Stimulated activated CD8-positive, alpha-beta memory T cell treated with anti-CD3 and anti-CD28 coated beads, Interleukin-2, amount 100 ng/mL, for 1 hour (primary cell): ENCODE measurements around the gene SARM1.

Experiments used
- DNase-seq, 2 donors: peaks; one replicate each; pipeline ENCODE4 v3.0.0-alpha.2; 2020; ENCODE audit warnings: low read depth in 2 of 2

SARM1 gene

DNA sequence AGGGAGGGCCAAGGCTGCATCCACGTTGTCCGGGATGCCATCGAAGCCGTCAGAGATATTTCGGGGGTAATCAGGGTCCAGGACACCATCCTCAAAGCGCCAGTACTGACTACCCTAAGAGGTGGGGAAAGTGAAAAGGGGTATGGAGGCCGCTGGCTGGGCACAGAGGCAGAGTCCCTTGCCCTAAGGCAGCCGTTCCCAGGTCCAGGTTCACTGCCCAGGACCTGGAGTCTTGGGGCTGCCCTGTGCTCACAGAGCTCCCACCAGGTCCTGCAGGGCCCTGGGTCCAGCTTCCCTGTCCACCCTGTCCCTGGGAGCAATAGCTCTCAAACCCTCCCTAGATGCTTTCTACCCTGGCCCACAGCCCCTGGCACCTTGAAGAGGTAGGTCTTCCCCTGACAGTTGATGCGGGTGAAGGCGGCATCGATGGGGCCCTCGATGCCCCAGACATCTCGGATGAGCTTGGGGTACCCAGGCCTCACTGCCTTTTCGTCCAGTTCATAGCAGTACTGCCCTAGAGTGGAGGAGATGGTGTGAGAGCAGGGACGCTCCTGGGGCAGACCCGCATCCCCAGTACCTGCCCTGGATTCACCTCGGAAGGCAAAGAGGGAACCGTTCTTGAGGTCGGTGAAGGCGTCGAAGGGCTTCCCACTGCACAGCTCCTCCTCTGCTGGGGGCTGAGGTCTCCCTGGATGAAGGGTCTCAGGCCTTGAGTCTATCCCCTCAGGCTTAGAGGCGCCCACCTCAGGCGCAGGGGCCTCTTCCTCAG lies 2.4 kb upstream of the SARM1 start:
- no peak for DNase-seq

DNA sequence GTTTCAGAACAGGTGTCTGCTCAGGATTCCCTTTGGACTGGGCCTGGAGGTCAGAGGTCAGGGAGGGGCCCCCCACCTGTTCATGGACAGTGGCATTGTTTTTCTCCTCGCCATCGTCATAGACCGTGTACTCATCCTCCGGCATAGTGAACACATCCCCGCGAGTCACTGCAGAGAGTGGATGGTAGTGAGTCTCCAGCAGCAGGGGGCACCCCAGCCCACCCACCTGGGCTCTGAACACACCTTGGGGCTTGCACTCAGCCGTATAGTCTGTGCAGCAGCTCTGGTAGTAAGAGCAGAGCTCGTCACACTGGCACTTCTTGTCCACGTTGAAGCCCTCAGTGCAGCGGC lies 1.8 kb upstream of the SARM1 start:
- DNase-seq: no peak

DNA sequence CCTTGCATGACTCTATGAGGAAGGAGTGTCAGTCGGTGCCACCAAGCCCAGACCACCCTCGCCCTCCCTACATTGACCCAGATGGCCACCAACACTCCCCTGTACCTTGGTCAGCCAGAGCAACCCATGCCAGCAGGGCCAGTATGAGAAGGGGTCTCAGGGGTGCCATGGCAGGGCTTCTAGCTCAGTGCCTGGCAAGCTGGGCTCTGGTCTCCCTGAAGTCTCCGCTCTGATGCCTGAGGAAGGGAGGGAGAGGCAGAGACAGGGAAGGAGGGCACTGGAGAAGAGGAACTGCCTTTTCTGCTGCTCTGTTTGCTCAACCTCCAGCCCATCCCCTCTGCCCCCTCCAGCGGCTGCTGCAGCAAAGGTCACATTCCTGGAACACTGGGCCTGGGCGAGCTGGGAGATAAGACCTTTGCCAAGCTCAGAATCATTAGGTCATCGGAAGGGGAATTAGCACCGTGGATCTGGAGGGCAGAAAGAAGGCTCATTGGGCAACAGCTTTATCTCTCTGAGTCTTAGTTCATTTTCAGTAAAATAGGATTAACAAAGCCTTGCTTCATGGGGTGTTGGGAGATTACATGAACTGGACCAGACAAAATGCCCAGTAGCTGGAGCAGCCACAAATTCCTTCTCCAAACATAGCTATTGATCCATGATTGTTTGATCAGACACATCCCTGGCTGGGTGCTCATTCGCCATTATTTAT lies 1.3 kb upstream of the SARM1 start, which contains the start of gene VTN:
Gene VTN, minus strand, starts transcription at position 273 of the 709 bp plus-strand sequence. Its CDS starts 104 bp downstream, at position 169.
- DNase-seq: no peak

DNA sequence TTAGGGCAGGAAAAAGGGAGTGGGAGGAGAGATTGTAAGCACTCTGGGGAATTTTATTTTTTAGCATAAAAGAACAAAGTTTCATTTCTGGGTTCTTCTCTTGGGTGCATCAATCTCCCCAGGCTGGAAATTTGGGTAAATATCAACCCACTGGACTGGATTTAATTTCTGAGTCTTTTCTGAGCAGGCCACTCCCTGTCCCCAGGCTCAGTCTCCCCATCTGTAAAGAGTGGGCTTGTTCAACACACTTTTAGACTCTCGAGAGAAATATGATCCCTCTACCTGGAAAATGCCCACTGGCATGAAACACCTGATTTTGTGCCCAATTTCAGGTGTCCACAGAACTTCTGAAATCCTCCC lies 770 bp upstream of the SARM1 start:
- no peak for DNase-seq

DNA sequence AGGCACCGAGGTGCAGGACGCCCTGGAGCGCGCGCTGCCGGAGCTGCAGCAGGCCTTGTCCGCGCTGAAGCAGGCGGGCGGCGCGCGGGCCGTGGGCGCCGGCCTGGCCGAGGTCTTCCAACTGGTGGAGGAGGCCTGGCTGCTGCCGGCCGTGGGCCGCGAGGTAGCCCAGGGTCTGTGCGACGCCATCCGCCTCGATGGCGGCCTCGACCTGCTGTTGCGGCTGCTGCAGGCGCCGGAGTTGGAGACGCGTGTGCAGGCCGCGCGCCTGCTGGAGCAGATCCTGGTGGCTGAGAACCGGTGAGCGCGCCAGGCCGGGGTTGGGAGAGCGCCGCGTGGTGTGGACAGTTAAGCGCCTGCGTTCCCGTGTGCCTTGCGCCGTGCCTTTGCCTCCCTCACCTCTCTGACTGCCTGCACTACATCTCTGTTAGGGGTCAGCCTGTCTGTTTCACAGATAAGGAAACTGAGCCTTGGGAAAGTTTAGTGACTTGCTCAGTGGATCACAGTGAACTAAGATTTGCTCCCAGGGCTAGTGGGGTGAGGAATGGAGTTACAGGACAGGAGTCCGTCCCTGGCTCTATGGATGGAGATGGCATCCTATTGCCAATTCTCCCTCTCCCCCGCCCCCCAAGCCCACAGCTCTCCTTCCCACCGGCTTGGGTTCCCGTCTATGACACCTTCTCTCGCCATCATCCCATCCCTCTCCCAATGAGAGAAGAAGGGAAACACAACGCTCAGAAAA lies 880 bp downstream of the SARM1 start:
- DNase-seq: no peak

DNA sequence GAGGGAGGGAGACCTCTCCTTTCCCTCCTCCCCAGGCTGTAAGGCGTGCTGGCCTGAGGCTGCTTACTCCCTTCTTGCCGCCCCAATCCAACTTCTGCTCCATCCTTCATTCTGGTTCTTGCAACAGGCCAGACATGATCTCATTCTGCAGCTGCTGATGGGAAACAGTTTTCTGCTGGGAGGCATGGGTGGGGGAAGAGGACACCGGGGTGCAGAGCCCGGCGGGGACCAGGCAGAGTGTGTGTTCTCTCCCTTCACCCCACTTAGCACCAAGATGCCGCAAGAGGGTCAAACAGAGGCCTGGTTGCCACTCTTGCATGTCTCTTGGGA lies 1.4 kb downstream of the SARM1 start:
- no peak for DNase-seq

DNA sequence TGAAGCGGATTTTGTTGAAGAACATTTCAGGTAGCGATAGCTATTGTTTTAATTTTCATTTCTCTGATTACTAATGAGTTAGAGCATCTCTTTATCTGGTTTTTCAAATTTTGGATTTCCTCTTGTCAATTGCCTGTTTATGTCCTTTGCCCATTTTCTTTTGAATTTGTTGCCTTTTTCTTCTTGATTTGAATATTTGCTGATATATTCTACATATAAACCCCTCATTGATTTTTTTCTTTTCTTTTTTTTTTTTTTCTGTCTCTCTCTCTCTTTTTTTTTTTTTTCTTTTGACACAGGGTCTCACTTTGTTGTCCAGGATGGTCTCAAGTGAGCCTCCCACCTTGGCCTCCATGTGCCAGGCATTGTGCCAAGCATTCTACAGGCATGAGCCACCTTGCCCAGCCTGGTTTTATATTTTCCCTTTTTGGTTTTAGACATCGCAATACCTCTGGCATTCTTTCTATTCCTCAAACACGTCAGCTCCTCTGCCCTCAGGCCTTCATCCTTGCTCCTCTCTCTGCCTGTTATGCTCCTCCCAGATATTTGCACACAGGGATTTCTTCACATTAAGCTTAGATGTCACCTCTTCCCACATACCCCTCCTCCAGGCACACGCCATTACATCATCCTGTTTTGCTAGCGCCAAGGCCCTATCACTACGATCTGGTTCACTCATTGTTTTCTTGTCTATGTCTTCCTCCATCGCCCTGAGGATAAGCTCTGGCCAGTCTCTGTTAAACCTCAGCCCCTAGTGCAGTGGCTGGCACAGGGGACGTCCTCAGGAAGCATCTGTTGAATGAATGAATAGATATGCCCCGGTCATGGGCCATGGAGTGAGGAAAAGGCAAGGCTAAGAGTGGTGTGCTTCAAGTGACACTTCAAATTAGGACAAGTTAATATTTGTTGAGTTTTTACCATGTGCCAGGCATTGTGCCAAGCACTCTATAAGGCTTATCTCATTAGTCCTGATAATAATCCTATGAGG lies 8.6 kb downstream of the SARM1 start:
- DNase-seq: no peak

DNA sequence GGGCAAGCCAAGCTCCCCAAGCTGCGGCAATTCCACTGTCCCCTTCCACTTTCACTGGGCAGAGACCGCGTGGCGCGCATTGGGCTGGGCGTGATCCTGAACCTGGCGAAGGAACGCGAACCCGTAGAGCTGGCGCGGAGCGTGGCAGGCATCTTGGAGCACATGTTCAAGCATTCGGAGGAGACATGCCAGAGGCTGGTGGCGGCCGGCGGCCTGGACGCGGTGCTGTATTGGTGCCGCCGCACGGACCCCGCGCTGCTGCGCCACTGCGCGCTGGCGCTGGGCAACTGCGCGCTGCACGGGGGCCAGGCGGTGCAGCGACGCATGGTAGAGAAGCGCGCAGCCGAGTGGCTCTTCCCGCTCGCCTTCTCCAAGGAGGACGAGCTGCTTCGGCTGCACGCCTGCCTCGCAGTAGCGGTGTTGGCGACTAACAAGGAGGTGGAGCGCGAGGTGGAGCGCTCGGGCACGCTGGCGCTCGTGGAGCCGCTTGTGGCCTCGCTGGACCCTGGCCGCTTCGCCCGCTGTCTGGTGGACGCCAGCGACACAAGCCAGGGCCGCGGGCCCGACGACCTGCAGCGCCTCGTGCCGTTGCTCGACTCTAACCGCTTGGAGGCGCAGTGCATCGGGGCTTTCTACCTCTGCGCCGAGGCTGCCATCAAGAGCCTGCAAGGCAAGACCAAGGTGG lies 9.8 kb downstream of the SARM1 start:
- no peak for DNase-seq

DNA sequence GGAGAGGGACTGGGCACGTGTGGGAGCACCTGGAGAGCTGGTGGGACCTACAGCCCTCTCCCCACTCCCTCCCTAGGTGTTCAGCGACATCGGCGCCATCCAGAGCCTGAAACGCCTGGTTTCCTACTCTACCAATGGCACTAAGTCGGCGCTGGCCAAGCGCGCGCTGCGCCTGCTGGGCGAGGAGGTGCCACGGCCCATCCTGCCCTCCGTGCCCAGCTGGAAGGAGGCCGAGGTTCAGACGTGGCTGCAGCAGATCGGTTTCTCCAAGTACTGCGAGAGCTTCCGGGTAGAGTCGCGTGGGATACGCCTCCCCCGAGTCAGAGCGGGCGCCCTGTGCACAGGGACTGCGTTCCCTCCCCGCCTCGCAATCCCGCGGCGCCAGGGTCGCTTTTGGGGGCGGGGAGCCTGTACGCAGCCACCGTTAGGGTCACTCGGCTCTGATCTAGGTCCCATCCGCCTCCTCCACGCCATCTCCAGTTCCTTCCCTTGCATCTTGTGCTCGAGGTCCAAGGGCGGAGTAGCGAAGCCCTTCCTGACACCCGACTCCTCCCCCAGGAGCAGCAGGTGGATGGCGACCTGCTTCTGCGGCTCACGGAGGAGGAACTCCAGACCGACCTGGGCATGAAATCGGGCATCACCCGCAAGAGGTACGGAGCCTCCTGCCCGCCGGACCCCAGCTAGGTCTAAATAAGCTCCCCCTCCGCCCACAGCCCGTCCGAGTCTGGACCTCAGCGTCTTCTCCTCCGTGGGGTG lies 13.0 kb downstream of the SARM1 start:
- DNase-seq: peak; percentile 25 to 37

DNA sequence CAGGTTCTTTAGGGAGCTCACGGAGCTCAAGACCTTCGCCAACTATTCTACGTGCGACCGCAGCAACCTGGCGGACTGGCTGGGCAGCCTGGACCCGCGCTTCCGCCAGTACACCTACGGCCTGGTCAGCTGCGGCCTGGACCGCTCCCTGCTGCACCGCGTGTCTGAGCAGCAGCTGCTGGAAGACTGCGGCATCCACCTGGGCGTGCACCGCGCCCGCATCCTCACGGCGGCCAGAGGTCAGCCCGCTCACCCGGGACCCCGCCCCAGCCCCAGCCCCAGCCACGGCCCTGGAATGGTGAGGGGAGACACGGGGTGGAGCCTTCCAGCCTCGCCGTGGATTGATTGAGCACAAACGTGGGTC lies 13.5 kb downstream of the SARM1 start:
- no peak for DNase-seq

DNA sequence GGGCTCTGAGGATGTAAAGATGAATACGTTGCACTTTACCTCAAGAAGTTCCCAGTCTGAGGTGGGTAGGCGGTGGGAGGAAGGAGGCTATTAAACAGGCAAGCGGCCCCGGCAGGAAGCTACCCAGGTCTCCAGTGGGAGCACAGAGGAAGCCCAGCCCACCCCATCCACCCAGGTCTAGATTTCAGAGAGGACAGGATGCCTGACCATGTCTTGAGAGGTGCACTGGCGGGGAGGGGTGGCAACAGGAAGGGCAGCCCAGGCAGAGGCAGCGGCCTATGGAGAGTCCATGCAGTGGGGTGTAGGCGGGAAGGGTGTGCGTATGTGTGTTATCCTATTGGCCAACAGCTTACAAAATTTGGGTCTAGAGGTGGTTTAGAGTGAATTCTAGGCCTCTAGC lies 13.9 kb downstream of the SARM1 start:
- DNase-seq: no peak

DNA sequence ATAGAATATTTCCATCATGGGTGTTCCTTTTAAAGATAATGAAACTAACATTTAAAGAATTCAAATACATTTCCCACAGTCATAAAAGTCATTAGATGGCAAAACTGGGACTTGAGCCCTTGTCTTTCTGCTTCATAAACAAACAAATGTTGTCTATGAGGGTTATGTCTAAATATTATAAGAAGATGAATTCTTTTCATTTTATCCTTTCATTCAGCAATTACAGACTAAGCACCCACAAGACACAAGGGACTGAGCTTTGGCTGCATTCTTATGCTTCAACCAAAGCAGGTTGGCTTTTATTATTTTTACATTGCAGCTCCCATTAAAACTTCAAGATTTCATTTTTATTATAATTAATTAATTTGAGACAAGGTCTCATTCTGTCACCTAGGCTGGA lies 14.9 kb downstream of the SARM1 start:
- DNase-seq: no peak

DNA sequence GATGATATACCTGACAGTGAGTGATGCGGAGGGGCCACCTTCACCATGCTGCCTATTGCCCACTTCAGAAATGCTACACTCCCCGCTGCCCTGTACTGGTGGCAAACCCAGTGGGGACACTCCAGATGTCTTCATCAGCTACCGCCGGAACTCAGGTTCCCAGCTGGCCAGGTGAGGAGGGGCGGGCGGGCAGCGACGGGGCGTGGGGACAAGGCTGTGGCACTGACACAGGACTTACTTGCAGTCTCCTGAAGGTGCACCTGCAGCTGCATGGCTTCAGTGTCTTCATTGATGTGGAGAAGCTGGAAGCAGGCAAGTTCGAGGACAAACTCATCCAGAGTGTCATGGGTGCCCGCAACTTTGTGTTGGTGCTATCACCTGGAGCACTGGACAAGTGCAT lies 16.6 kb downstream of the SARM1 start:
- no peak for DNase-seq

DNA sequence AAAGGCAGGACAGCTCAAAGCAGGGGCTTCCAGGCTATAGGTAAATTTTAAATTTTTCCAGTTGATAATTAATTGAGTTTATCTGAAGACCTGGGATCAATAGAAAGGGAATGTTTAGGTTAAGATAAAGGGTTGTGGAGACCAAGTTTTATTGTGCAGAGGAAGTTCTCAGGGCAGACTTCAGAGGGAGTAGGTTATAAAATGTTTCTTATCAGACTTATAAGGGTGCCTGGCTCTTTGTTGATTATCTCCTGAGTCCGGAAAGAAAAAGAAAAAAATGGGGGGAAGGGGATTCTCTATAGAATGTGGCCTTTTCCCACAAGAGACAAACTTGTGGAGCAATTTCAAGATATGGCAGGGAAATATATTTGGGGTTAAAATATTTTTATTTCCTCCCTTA lies 18.6 kb downstream of the SARM1 start:
- no peak for DNase-seq

DNA sequence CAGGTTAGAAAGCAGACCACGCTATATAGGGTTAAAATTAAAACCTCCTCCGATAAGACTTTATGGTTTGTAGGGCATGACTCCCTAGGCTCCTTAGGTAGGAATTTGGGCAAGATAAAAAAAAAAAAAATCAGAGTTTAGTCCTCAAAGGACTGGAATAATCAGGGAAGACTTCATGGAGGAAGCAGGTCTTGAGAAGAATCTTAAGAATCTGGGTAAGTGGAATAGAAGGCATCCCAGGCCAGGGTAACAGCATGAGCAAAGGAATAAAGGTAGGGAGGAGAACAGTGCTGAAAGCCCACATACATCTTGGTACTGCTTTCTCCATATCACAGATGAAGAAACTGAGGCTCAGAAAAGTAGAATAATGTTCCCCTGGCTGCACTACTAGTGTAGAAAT lies 19.1 kb downstream of the SARM1 start:
- DNase-seq: no peak

DNA sequence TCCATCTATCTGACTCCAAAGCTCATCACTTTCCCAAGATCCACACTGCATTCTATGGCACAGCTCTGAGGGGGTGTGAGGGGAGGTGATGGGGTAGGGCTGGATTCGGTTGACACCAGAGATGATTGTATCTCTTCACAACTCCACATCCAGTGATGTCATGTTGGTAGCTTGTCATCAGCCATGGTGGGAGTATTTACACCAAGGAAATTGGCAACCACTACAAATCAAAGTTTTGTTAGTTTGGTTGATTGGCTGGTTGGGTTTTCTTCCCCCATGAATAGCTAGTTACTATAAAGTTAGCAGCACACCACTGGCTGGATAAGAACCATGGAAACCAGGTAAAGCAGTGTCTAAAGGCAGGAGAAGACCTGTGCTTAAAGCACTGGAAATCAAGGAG lies 19.5 kb downstream of the SARM1 start:
- no peak for DNase-seq

DNA sequence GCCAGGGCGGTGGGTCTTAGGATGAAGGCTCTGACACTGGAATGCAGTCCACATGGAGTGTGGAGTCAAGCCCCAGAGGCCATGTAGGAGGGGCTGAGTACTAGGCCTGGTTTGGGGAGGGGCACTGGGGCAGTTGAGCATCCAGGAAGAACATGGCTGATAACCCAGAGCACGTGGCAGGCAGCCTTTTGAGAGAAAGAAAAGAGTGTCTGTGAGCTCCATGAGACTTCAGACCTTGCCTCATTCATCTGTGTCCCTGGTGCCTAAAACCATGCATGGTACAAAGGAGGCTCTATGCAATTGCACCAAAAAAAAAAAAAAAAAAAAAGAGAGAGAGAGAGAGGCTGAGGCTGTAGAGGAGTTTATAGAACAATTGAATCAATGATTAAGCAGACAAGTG lies 19.9 kb downstream of the SARM1 start:
- DNase-seq: no peak

DNA sequence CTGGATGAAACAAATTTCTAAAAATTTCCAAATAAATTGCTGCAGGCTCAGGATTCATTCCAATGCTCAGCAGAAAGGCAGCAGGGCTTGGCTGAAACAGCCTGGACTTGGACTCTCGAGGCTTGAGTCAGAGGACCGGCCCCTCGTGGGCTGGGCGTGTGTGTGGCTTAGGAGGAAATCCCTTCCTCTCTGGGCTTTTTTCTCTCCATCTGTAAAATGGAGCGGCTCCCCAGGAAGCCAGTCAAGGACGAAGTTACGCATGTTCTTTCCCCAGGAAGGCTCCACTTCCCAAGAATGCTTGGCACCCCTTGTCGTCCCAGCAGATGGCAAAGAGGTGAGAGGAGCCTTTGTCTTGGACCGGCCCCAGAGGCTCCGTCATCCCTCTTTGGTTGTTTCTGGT lies 21.0 kb downstream of the SARM1 start:
- DNase-seq: no peak

DNA sequence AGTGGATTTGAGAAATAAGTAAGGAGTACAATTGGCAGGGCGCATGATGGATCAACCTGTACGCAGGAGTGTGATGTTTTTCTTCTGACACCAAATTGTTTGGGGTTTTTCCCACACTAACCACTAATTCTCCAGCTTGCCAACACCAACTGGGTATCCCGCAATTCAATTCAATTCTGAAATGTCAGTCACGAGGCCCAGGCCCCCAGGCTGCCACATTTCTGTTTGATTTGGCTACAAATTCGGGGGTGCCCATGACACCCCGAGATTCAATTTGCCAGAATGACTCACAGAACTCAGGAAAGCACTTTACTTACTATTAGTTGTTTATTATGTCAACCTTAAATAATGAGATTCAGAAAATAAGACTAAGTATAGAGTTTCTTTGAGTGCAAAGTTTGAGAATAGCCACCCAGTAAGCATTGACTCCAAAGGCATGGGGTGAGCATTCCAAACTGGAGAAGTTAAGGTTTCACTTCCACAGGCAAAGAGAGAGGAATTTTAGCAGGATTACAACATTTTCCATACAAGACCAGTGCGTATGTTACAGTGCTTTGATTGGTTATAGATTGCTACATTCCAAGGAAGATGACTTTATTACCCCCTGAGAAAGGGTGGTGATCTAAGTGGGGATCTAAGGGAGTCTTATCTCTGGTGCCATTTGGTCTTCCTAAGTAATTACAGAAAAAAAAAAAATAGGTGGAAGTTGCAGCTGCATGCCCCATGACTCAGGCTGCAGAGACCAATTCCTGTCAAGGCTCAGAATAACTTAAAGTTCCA lies 23.0 kb downstream of the SARM1 start:
- DNase-seq: no peak

DNA sequence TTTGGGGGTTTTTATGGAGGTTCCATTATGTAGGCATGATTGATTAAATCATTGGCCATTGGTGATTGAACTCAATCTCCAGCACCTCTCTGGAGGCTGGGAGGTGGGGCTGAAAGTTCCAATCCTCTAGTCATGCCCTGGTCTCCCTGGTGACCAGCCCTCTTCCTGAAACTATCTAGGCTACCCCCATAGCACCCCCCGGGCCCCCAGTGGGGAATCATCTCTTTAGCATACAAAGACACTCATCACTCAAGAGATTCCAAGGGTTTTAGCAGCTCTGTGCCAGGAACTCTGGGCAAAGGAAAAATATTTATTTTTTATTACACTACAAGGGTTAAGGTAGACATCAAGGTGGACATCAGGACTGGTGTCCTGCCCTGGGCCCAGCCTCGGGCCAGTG lies 23.9 kb downstream of the SARM1 start:
- DNase-seq: no peak
